Activated naive CD8-positive, alpha-beta T cell treated with anti-CD3 and anti-CD28 coated beads for 36 hours (primary cell): Measurements from ENCODE around the gene RASGEF1B. TPM values are rescaled to one million over a fixed set of nuclear protein-coding genes. Genes with fewer than 3 reads are reported as not detected.

Experiments
- DNase-seq: peaks from one replicate; pipeline ENCODE4 v3.0.0; 2021
- H3K27ac Mint-ChIP-seq: one replicate; pipeline ENCODE4 v1.8.0; 2022; ENCODE audit warnings: mild to moderate bottlenecking, moderate library complexity, mixed read lengths
- H3K27me3 Mint-ChIP-seq: one replicate; pipeline ENCODE4 v1.8.0; 2022; ENCODE audit warnings: mild to moderate bottlenecking, mixed read lengths
- H3K36me3 Mint-ChIP-seq: one replicate; pipeline ENCODE4 v1.8.0; 2021; ENCODE audit warnings: mild to moderate bottlenecking, mixed read lengths
- H3K4me1 Mint-ChIP-seq: one replicate; pipeline ENCODE4 v1.8.0; 2021; ENCODE audit warnings: mixed read lengths
- H3K4me3 Mint-ChIP-seq: one replicate; pipeline ENCODE4 v1.8.0; 2022; ENCODE audit warnings: mild to moderate bottlenecking, moderate library complexity, mixed read lengths
- H3K9me3 Mint-ChIP-seq: one replicate; pipeline ENCODE4 v1.8.0; 2022; ENCODE audit warnings: mixed read lengths
- total RNA-seq, 2 experiments: library from RNA; stranded (reverse); gene quantifications; one replicate each; pipeline ENCODE4 v1.2.3, GENCODE V29; 2021

The RASGEF1B gene
- total RNA-seq, 2 experiments from 2014 or later: 6.7 to 6.9 TPM

GRCh38 chr4:81378386-81378785 is 93.3 kb downstream of the RASGEF1B start:
- H3K4me3 Mint-ChIP-seq: no peak overlapping the region
- H3K27me3 Mint-ChIP-seq: peaks cover 40% of the 10 kb centered on the region
- no peak overlapping the region for H3K27ac Mint-ChIP-seq
- no peaks in the 10 kb centered on the region for H3K9me3 Mint-ChIP-seq
- no peaks in the 10 kb centered on the region for H3K36me3 Mint-ChIP-seq
- DNase-seq: no peak
- no peaks in the 10 kb centered on the region for H3K4me1 Mint-ChIP-seq

GRCh38 chr4:81377191-81377590 is 94.5 kb downstream of the RASGEF1B start:
- Mint-ChIP-seq H3K4me1 (no peaks in the 10 kb centered on the region), H3K36me3 (no peaks in the 10 kb centered on the region), H3K9me3 (no peaks in the 10 kb centered on the region), H3K4me3 (no peak overlapping the region), H3K27ac (no peak overlapping the region), H3K27me3 (peaks cover 42% of the 10 kb centered on the region)
- no peak for DNase-seq

- Mint-ChIP-seq H3K4me3 (no peak overlapping the region), H3K27ac (no peak overlapping the region), H3K36me3 (no peaks in the 10 kb centered on the region), H3K4me1 (no peaks in the 10 kb centered on the region), H3K27me3 (peaks cover 42% of the 10 kb centered on the region), H3K9me3 (no peaks in the 10 kb centered on the region)
- DNase-seq: no peak
Measured at GRCh38 chr4:81376720-81377119, 95.0 kb downstream of the RASGEF1B start.
